Adrenal gland (tissue), 12 donors: Measurements from ENCODE around the gene KLHL14. TPM values are rescaled to one million over a fixed set of nuclear protein-coding genes. Genes with fewer than 3 reads are reported as not detected.

Experiments
- DNase-seq, 7 donors: peaks; one replicate each; pipeline ENCODE4 v3.0.0-alpha.2; 2019 to 2020
- H3K27ac ChIP-seq, 5 donors: fragments of 200-600 bp; sonication (generic) in 4 of 5; 1 replicate in 3 of 5; 2 replicates in 2 of 5; pipeline versions ENCODE4 v1.5.1 to v1.8.0; 2016 to 2020; ENCODE audit warnings: mild to moderate bottlenecking in 1 of 5
- H3K27me3 ChIP-seq: fragments of 200-600 bp; 2 replicates; pipeline ENCODE4 v1.8.0; 2021
- H3K36me3 ChIP-seq, 2 donors: fragments of 200-600 bp; replicated peaks in 1 of 2; 1 replicate in 1 of 2; 2 replicates in 1 of 2; pipeline versions ENCODE4 v1.5.1 to v1.8.0; 2018 to 2022
- H3K4me1 ChIP-seq, 2 donors: fragments of 200-600 bp; replicated peaks in 1 of 2; 1 replicate in 1 of 2; 2 replicates in 1 of 2; pipeline versions ENCODE4 v1.5.1 to v1.8.0; 2018 to 2021
- H3K4me3 ChIP-seq, 4 donors: fragments of 200-600 bp; sonication (generic) in 3 of 4; one replicate each; pipeline ENCODE4 v1.5.1; 2016 to 2018
- H3K9me3 ChIP-seq, 3 donors: fragments of 200-600 bp; sonication (generic) in 1 of 3; replicated peaks in 1 of 3; 1 replicate in 2 of 3; 2 replicates in 1 of 3; pipeline versions ENCODE4 v1.5.1 to v1.8.0; 2016 to 2021
- POLR2A ChIP-seq, 2 donors: fragments of 450-650 bp; IDR thresholded peaks; one replicate each; pipeline ENCODE4 v1.6.1; 2017; ENCODE audit warnings: antibody characterized with exemption in 2 of 2, mild to moderate bottlenecking in 2 of 2, moderate library complexity in 1 of 2
- WGBS, 4 donors: extraction: QIAGEN DNeasy Blood & Tissue Kit in 2 of 4; methylation state at CpG; one replicate each; pipeline versions ENCODE4 v1.1.5 to v1.1.7; 2013 to 2017; 5-methylcytosine and 5-hydroxymethylcytosine counted together
- intact Hi-C, 2 donors: fragments of 100-400 bp; cut with DNase I; formaldehyde crosslinking; loops; one replicate each; pipeline versions ENCODE4 v1.14.1 to v1.15.0; 2022 to 2023
- polyA plus RNA-seq, 3 donors: library from polyadenylated mRNA; stranded (reverse); fragments of 200-250 nt in 2 of 3; fragments of 350-450 nt in 1 of 3; fragmentation: Illumina TruSeq in 1 of 3; extraction: RNeasy Lipid Tissue Mini Kit (QIAGEN cat#74804) in 1 of 3; gene quantifications; one replicate each; pipeline ENCODE4 v1.2.3, GENCODE V29; 2013 to 2014
- total RNA-seq, 9 donors: library from RNA; depleted of rRNA in 4 of 9; stranded (reverse); fragments of >200 nt in 4 of 9; fragments of 120-200 nt in 1 of 9; fragmentation: NEBNext Ultra II Directional in 1 of 9; extraction: Animal tissue kit (Norgen Biotek cat#: 25700) in 1 of 9; gene quantifications; one replicate each; pipeline versions ENCODE4 v1.1.0 to v1.2.4, GENCODE V29; 2013 to 2023
- TF ChIP-seq, protein P1 (sequence below), 6 experiments: fragments of 450-650 bp in 4 of 6; fragments of 200-600 bp in 2 of 6; sonication (generic) in 1 of 6; IDR thresholded peaks; 1 replicate in 5 of 6; 2 replicates in 1 of 6; pipeline versions ENCODE4 v1.5.1 to v1.8.0; 2016 to 2021; ENCODE audit warnings: antibody characterized with exemption in 6 of 6, mild to moderate bottlenecking in 2 of 6, moderate library complexity in 1 of 6
- donor health status: healthy with polysubstance abuse.
- donor health status: Bipolar disorder and iron deficiency.
- donor health status: DM: yes; HTN: yes; CAD: no.
- donor health status: DM: no; HTN: no; CAD: no.
- donor health status: DM: no; HTN: no; CAD: no.
- donor health status: DM: yes; HTN: yes; CAD: no.

KLHL14 gene
- total and polyA plus RNA-seq, 12 donors = 0.10 to 4.5 (median 0.32) TPM; not detected in 3

DNA sequence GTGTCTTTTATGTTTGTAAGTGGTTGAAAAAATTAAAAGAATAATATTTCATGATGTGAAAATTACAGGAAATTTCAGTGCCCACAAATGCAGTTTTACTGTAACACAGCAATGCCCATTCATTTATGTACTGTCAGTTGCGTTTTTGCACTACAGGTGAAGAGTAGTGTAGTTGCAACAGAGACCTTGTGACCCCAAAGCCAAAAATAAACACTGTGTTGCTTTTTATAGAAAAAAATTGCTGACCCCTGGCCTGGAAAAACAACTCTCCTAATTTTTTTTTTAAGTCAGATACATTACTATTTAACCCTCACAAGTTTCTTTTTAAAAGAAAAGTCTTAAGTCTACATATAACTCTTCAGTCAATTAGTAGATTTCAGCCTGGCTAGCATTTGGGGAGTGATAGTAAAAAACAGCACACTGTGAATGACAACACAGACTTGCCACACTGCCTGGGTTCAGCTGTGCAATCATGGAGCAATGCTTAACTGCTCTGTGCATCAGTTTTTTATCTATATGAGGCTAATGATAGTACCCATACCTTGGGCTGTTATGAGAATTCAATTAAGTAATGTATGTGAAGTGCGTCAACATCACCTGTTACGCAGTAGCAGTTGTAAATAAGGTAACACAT, 8.1 kb downstream of the KLHL14 start:
- intact Hi-C loops = no loop called here
- Histone ChIP-seq H3K27ac (no peak overlapping the region), H3K4me3 (no peak overlapping the region), H3K9me3 (no peaks in the 10 kb centered on the region), H3K36me3 (no peaks in the 10 kb centered on the region), H3K4me1 (no peaks in the 10 kb centered on the region), H3K27me3 (peaks cover 3% of the 10 kb centered on the region)
- DNase-seq = no peak
- TF ChIP-seq, protein P1, sequence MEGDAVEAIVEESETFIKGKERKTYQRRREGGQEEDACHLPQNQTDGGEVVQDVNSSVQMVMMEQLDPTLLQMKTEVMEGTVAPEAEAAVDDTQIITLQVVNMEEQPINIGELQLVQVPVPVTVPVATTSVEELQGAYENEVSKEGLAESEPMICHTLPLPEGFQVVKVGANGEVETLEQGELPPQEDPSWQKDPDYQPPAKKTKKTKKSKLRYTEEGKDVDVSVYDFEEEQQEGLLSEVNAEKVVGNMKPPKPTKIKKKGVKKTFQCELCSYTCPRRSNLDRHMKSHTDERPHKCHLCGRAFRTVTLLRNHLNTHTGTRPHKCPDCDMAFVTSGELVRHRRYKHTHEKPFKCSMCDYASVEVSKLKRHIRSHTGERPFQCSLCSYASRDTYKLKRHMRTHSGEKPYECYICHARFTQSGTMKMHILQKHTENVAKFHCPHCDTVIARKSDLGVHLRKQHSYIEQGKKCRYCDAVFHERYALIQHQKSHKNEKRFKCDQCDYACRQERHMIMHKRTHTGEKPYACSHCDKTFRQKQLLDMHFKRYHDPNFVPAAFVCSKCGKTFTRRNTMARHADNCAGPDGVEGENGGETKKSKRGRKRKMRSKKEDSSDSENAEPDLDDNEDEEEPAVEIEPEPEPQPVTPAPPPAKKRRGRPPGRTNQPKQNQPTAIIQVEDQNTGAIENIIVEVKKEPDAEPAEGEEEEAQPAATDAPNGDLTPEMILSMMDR (IDR thresholded peaks at IDR 0.05) = no peak
- TF ChIP-seq POLR2A (IDR thresholded peaks at IDR 0.05) = no peak
- 87 to 94% (median 89%) methylated on average over 3 of the region's 3 CpGs for WGBS, 4 donors

DNA sequence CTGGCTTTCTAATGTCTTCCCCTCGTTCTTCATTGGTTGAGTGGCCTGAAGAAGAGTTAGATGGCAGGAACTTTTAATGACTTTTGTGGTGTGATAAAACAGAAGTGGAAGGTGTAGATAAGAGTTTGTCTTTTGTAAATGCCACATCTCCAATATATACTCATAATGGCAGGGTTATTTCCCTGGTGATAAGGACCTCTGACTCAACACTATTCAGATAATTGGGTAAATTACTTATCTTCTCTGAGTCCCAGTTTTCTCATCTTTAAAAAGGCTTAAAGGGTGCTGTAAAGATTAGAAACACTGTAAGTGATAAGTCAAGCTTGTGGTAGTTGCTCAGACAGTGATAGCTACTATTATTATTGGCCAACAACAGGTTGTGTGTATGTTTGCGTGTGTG, 9.5 kb downstream of the KLHL14 start:
- Histone ChIP-seq H3K27ac (no peak overlapping the region), H3K36me3 (no peaks in the 10 kb centered on the region), H3K4me3 (no peak overlapping the region), H3K27me3 (no peaks in the 10 kb centered on the region), H3K4me1 (no peaks in the 10 kb centered on the region), H3K9me3 (no peaks in the 10 kb centered on the region)
- TF ChIP-seq, protein P1 (IDR thresholded peaks at IDR 0.05) = no peak
- no peak for TF ChIP-seq POLR2A (IDR thresholded peaks at IDR 0.05)
- no peak for DNase-seq
- intact Hi-C loops = no loop called here
- WGBS, 4 donors = 81 to 89% (median 84%) methylated on average over 2 of the region's 2 CpGs

DNA sequence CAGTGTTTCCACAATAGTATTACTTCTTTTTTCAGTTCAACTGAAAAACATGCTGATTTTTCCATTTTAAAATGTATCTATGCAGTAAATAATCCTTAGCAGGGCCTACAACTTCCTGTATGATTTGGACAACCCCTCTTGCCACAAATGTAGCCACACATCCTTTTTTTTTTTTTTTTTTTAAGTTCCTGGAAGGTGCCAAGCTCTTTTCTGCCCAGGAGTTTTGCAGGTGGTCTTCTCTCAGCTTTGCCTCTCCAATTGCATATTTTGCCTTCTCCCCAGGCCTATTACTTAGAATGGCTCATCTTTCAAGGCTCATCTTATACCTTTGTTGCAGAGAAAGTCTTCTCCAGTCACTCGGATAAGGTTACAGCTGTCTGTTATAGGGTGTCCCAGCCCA, 11.6 kb downstream of the KLHL14 start:
- TF ChIP-seq POLR2A (IDR thresholded peaks at IDR 0.05) = no peak
- TF ChIP-seq, protein P1 (IDR thresholded peaks at IDR 0.05) = no peak
- intact Hi-C loops = no loop called here
- DNase-seq = no peak
- H3K9me3 ChIP-seq = no peaks in the 10 kb centered on the region
- H3K27me3 ChIP-seq = no peaks in the 10 kb centered on the region
- 91 to 95% (median 93%) methylated on average over 1 of the region's 1 CpG for WGBS, 4 donors
- H3K4me1 ChIP-seq = no peaks in the 10 kb centered on the region
- H3K4me3 ChIP-seq = no peak overlapping the region
- no peaks in the 10 kb centered on the region for H3K36me3 ChIP-seq
- H3K27ac ChIP-seq = no peak overlapping the region

DNA sequence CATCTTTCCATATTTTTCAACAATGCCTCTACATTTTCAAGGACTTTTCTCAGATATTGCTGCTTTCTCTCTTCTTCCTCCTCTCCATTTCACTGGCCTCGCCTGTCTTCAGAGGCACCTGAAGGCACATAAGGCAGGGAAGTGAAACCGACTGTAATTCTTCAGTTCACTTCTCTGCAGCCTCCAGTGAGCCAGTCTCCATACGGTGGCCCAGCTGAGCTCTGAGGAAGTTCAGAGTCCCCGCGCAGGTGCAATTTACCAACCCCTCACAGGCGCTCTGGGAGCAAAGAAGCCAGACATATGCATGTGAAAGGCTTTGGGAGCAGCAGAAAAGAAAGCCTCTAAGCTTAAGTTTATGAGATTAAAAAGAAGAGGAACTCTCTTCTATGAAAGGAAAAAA, 12.4 kb downstream of the KLHL14 start:
- no peaks in the 10 kb centered on the region for H3K4me1 ChIP-seq
- intact Hi-C loops = no loop called here
- 56 to 62% (median 59%) methylated on average over 6 of the region's 6 CpGs for WGBS, 4 donors
- H3K36me3 ChIP-seq = no peaks in the 10 kb centered on the region
- no peak overlapping the region for H3K27ac ChIP-seq
- no peak overlapping the region for H3K4me3 ChIP-seq
- no peaks in the 10 kb centered on the region for H3K27me3 ChIP-seq
- no peaks in the 10 kb centered on the region for H3K9me3 ChIP-seq
- TF ChIP-seq, protein P1 (IDR thresholded peaks at IDR 0.05) = no peak
- no peak for TF ChIP-seq POLR2A (IDR thresholded peaks at IDR 0.05)
- no peak for DNase-seq
